ENCODE data around the gene ARHGEF25.
"Not testable (repeated sequence)": the region's sequence is repeated elsewhere in the genome, so short reads cannot be mapped to it uniquely, and the experiment has no call there.

Gene ARHGEF25

GRCh38 chr12:57611108-57611826 is at the start of gene ARHGEF25:
ARHGEF25 (plus strand) TSS chr12:57611435; CDS start chr12:57611895, 460 bp downstream.
- peak; percentile 36 for DNase-seq

- DNase-seq = no peak
Observed at GRCh38 chr12:57563358-57563757, 47.9 kb upstream of the ARHGEF25 start.

GRCh38 chr12:57564178-57564740 is 47.0 kb upstream of the ARHGEF25 start:
- DNase-seq = no peak

GRCh38 chr12:57568838-57569237 is 42.4 kb upstream of the ARHGEF25 start:
- no peak for DNase-seq

- DNase-seq = no peak
Observed at GRCh38 chr12:57569858-57570257, 41.4 kb upstream of the ARHGEF25 start.

- DNase-seq = not testable (repeated sequence)
Observed at GRCh38 chr12:57570438-57570837, 40.8 kb upstream of the ARHGEF25 start.

- DNase-seq = no peak
Observed at GRCh38 chr12:57571926-57572762, 39.1 kb upstream of the ARHGEF25 start.

GRCh38 chr12:57574795-57575194 is 36.4 kb upstream of the ARHGEF25 start:
- DNase-seq = no peak

- no peak for DNase-seq
Observed at GRCh38 chr12:57575771-57576612, 35.2 kb upstream of the ARHGEF25 start.

GRCh38 chr12:57576613-57577160 is 34.5 kb upstream of the ARHGEF25 start:
- no peak for DNase-seq

GRCh38 chr12:57577981-57578758 is 33.1 kb upstream of the ARHGEF25 start:
- no peak for DNase-seq

- no peak for DNase-seq
Observed at GRCh38 chr12:57579011-57579410, 32.2 kb upstream of the ARHGEF25 start.

GRCh38 chr12:57579677-57580465 is 31.4 kb upstream of the ARHGEF25 start:
- no peak for DNase-seq

- no peak for DNase-seq
Observed at GRCh38 chr12:57580466-57580795, 30.8 kb upstream of the ARHGEF25 start.

GRCh38 chr12:57581802-57582201 is 29.4 kb upstream of the ARHGEF25 start:
- no peak for DNase-seq

GRCh38 chr12:57582440-57582839 is 28.8 kb upstream of the ARHGEF25 start:
- no peak for DNase-seq

- DNase-seq = peak; percentile 54
Observed at GRCh38 chr12:57583008-57583831, 28.0 kb upstream of the ARHGEF25 start.

- no peak for DNase-seq
Observed at GRCh38 chr12:57584050-57584449, 27.2 kb upstream of the ARHGEF25 start.

GRCh38 chr12:57584690-57585089 is 26.5 kb upstream of the ARHGEF25 start:
- no peak for DNase-seq

GRCh38 chr12:57585156-57585555 is 26.1 kb upstream of the ARHGEF25 start:
- no peak for DNase-seq

Data from NCI-H1105 treated with DMSO at 0.1 percent for 48 hours (cell line).